NT2/D1 (cell line): Measurements from ENCODE around the gene SYNJ1.

ENCODE experiments used
- SUZ12 ChIP-seq: IDR thresholded peaks from 2 replicates; pipeline ENCODE4 v1.6.1; 2011; ENCODE audit not compliant: insufficient read length, insufficient read depth; ENCODE audit errors: extremely low read depth
- YY1 ChIP-seq: IDR thresholded peaks from 2 replicates; pipeline ENCODE4 v1.6.1; 2011; ENCODE audit not compliant: insufficient read length, insufficient read depth
- ZNF274 ChIP-seq: IDR thresholded peaks from 2 replicates; pipeline ENCODE4 v1.6.1; 2011; ENCODE audit warnings: mild to moderate bottlenecking, low read depth, low read length

- TF ChIP-seq YY1 (no peak), ZNF274 (no peak), SUZ12 (no peak)
Observed at GRCh38 chr21:32593690-32594089, 134.1 kb downstream of the SYNJ1 start.
